ENCODE results near the gene CARD19. TPM values are rescaled to one million over a fixed set of nuclear protein-coding genes. Genes with fewer than 3 reads are reported as not detected.

Gene CARD19
- total RNA-seq, 1 experiment from 2014 or later = 63.4 TPM

DNA sequence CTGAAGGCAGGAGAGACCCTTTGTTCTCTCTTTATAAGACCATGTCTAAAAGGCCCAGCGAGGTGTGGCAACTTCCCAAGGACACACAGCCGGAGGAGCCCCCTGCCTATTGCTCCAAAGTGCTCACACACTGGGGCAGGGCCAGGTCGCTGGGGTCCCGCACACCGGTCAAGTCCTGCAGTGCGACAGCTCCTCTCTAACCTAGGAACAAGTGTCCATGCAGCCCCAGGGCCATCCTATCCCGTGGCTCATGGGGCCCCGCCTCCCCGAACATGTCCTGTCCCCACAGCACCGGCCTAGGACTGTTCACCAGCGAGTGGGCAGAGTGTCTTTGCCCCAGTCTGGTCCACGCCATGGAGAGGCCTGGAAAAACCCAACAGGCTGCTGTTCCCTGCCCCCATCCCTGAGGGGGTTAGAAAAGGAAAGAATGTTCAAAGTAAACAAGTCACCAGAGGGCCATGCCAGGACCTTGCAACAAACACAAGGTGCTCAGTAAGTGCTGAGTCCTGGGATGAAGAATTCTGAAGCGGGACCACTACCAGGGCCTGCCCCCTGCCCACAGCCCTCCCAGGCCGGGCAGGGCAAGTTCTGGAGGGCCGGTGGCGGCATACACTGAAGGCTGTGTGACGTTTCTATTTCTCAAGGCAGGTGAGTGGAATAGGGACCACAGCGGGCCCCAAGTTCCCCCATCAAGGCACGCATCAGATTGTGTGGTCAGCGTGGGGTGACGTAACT, 37.1 kb downstream of the CARD19 start:
- ChIA-PET POLR2A (interaction anchor here (0.6 kb wide), 1 partner anchor 12 kb away, joined by 4 read pairs; no protein-coding TSS in a partner anchor), CTCF (no interaction called here)
- ATAC-seq (peak; percentile 33), DNase-seq (ENCODE audit: low read depth, low spot score) (no peak)
- intact Hi-C loops (cut with micrococcal nuclease; ENCODE audit: unreplicated experiment) (no loop called here), in situ Hi-C loops (cut with HindIII; ENCODE audit: low pct_unique_long_range_greater_than_20kb, low sequenced_read_pairs) (no loop called here)
- no peaks in the 10 kb centered on the region; the same call in 1 of the 2 replicates for H3K36me3 ChIP-seq (ENCODE audit: control insufficient read depth, insufficient read depth, low read length)
- H3K27me3 ChIP-seq (ENCODE audit: control insufficient read depth, insufficient read depth, low read length) = no peaks in the 10 kb centered on the region
- H3K27ac ChIP-seq (ENCODE audit: low read length) = peak overlapping the region; percentile 66
- H3K9me3 ChIP-seq (ENCODE audit: control insufficient read depth, insufficient read depth, low read depth, low read length) = no peaks in the 10 kb centered on the region
- BruUV-seq (replicated peaks) = no TSS peak
- H3K4me1 ChIP-seq (ENCODE audit: control insufficient read depth, insufficient read depth, low read length) = peaks cover 21% of the 10 kb centered on the region
- H3K4me3 ChIP-seq (ENCODE audit: low read depth in 2 of 2, low read length in 2 of 2) = peak overlapping the region; percentile 62 to 69
- no peak for TF ChIP-seq CTCF (IDR thresholded peaks at IDR 0.05)
- TF ChIP-seq POLR2AphosphoS5 (IDR thresholded peaks at IDR 0.05; ENCODE audit: low read depth, low read length) = no peak
- TF ChIP-seq REST (IDR thresholded peaks at IDR 0.05; ENCODE audit: insufficient read depth in 1 of 2, low read depth in 2 of 2, low read length in 1 of 2) = no peak
- TF ChIP-seq SIN3A (IDR thresholded peaks at IDR 0.05; ENCODE audit: borderline replicate concordance, insufficient read depth, low read depth, low read length) = no peak
- no peak for TF ChIP-seq TCF7L2 (IDR thresholded peaks at IDR 0.05; ENCODE audit: low read depth, low read length)

- no peaks in the 10 kb centered on the region; the same call in 1 of the 2 replicates for H3K36me3 ChIP-seq (ENCODE audit: control insufficient read depth, insufficient read depth, low read length)
- BruUV-seq (replicated peaks) = no TSS peak
- H3K9me3 ChIP-seq (ENCODE audit: control insufficient read depth, insufficient read depth, low read depth, low read length) = no peaks in the 10 kb centered on the region
- no peak for DNase-seq (ENCODE audit: low read depth, low spot score)
- ChIA-PET CTCF (no interaction called here), POLR2A (interaction anchor here (0.6 kb wide), 1 partner anchor 11 kb away, joined by 4 read pairs; no protein-coding TSS in a partner anchor)
- no peak for TF ChIP-seq CTCF (IDR thresholded peaks at IDR 0.05)
- TF ChIP-seq SIN3A (IDR thresholded peaks at IDR 0.05; ENCODE audit: borderline replicate concordance, insufficient read depth, low read depth, low read length) = no peak
- TF ChIP-seq POLR2AphosphoS5 (IDR thresholded peaks at IDR 0.05; ENCODE audit: low read depth, low read length) = no peak
- no peak for TF ChIP-seq TCF7L2 (IDR thresholded peaks at IDR 0.05; ENCODE audit: low read depth, low read length)
- TF ChIP-seq REST (IDR thresholded peaks at IDR 0.05; ENCODE audit: insufficient read depth in 1 of 2, low read depth in 2 of 2, low read length in 1 of 2) = no peak
- H3K27me3 ChIP-seq (ENCODE audit: control insufficient read depth, insufficient read depth, low read length) = no peaks in the 10 kb centered on the region
- H3K4me3 ChIP-seq (ENCODE audit: low read depth in 2 of 2, low read length in 2 of 2) = peak overlapping the region; percentile 62 to 69
- H3K4me1 ChIP-seq (ENCODE audit: control insufficient read depth, insufficient read depth, low read length) = peaks cover 21% of the 10 kb centered on the region
- in situ Hi-C loops (cut with HindIII; ENCODE audit: low pct_unique_long_range_greater_than_20kb, low sequenced_read_pairs) = no loop called here
- peak overlapping the region; percentile 66 for H3K27ac ChIP-seq (ENCODE audit: low read length)
- intact Hi-C loops (cut with micrococcal nuclease; ENCODE audit: unreplicated experiment) = no loop called here
- peak; percentile 39 for ATAC-seq
Measured at GRCh38 chr9:93133681-93134014, 37.6 kb downstream of the CARD19 start.
